HepG2 (cell line): Measurements from ENCODE around the gene ZG16. TPM values are rescaled to one million over a fixed set of nuclear protein-coding genes. Genes with fewer than 3 reads are reported as not detected.

Source experiments
- ADNP ChIP-seq: sonication (generic); formaldehyde crosslinking; IDR thresholded peaks from 2 replicates; pipeline ENCODE4 v1.4.0; 2020; ENCODE audit warnings: missing genetic modification reagents
- ATF1 ChIP-seq: IDR thresholded peaks from 2 replicates; pipeline ENCODE4 v1.6.1; 2016; ENCODE audit warnings: mild to moderate bottlenecking, control low read depth
- CEBPG ChIP-seq: IDR thresholded peaks from 2 replicates; pipeline ENCODE4 v1.6.1; 2016
- CHD4 ChIP-seq: fragments of 200-600 bp; sonication (generic); IDR thresholded peaks from 2 replicates; pipeline ENCODE4 v1.7.0; 2017; ENCODE audit warnings: mild to moderate bottlenecking, low read length, borderline replicate concordance
- DRAP1 ChIP-seq: IDR thresholded peaks from 2 replicates; pipeline ENCODE4 v1.6.1; 2016; ENCODE audit warnings: missing genetic modification reagents, missing compliant biosample characterization
- E2F2 ChIP-seq: sonication (generic); formaldehyde crosslinking; IDR thresholded peaks from 2 replicates; pipeline ENCODE4 v1.4.0; 2020; ENCODE audit warnings: missing genetic modification reagents, borderline replicate concordance
- GATAD2A ChIP-seq: IDR thresholded peaks from 2 replicates; pipeline ENCODE4 v1.6.1; 2016
- IRX3 ChIP-seq: sonication (generic); formaldehyde crosslinking; IDR thresholded peaks from 2 replicates; pipeline ENCODE4 v1.8.1; 2023; ENCODE audit warnings: mild to moderate bottlenecking, low read depth, missing genetic modification reagents, borderline replicate concordance
- KLF11 ChIP-seq: IDR thresholded peaks from 2 replicates; pipeline ENCODE4 v1.6.1; 2016; ENCODE audit warnings: missing compliant biosample characterization
- KLF13 ChIP-seq: sonication (generic); formaldehyde crosslinking; IDR thresholded peaks from 2 replicates; pipeline ENCODE4 v1.4.0; 2020; ENCODE audit warnings: mild to moderate bottlenecking, missing genetic modification reagents
- MEIS1 ChIP-seq: sonication (generic); formaldehyde crosslinking; IDR thresholded peaks from 2 replicates; pipeline ENCODE4 v1.9.0; 2021; ENCODE audit warnings: mild to moderate bottlenecking, missing genetic modification reagents, moderate library complexity, borderline replicate concordance
- NR0B2 ChIP-seq: sonication (generic); formaldehyde crosslinking; IDR thresholded peaks from 2 replicates; pipeline ENCODE4 v1.4.0; 2020; ENCODE audit warnings: mild to moderate bottlenecking, missing genetic modification reagents
- SRSF9 ChIP-seq: fragments of 200-400 bp; formaldehyde crosslinking; IDR thresholded peaks from 2 replicates; pipeline ENCODE4 v1.6.1; 2018; ENCODE audit warnings: borderline replicate concordance, mild to moderate bottlenecking, low read depth, low read length; ENCODE audit not compliant: insufficient read depth, poor library complexity, severe bottlenecking
- THAP7 ChIP-seq: sonication (generic); formaldehyde crosslinking; IDR thresholded peaks from 2 replicates; pipeline ENCODE4 v1.8.1; 2023; ENCODE audit warnings: mild to moderate bottlenecking, missing genetic modification reagents
- WIZ ChIP-seq: sonication (generic); formaldehyde crosslinking; IDR thresholded peaks from 2 replicates; pipeline ENCODE4 v1.5.1; 2020; ENCODE audit warnings: mild to moderate bottlenecking, missing genetic modification reagents
- ZBTB42 ChIP-seq: sonication (generic); formaldehyde crosslinking; IDR thresholded peaks from 2 replicates; pipeline ENCODE4 v1.5.0; 2020; ENCODE audit warnings: mild to moderate bottlenecking, missing genetic modification reagents
- ZBTB46 ChIP-seq: sonication (generic); formaldehyde crosslinking; IDR thresholded peaks from 2 replicates; pipeline ENCODE4 v1.4.0; 2020; ENCODE audit warnings: mild to moderate bottlenecking, missing genetic modification reagents, borderline replicate concordance
- ZFP62 ChIP-seq: sonication (generic); formaldehyde crosslinking; IDR thresholded peaks from 2 replicates; pipeline ENCODE4 v1.4.0; 2020; ENCODE audit warnings: missing genetic modification reagents
- ZNF549 ChIP-seq: sonication (generic); formaldehyde crosslinking; IDR thresholded peaks from 2 replicates; pipeline ENCODE4 v1.5.0; 2020; ENCODE audit warnings: missing genetic modification reagents
- ZNF589 ChIP-seq: sonication (generic); formaldehyde crosslinking; conservative IDR thresholded peaks from 2 replicates; pipeline ENCODE4 v1.8.0; 2022; ENCODE audit warnings: mild to moderate bottlenecking, moderate library complexity, missing genetic modification reagents
- ZNF691 ChIP-seq: sonication (generic); formaldehyde crosslinking; IDR thresholded peaks from 2 replicates; pipeline ENCODE4 v1.4.0; 2020; ENCODE audit warnings: missing genetic modification reagents, low read depth, mild to moderate bottlenecking, borderline replicate concordance
- ZNF777 ChIP-seq: sonication (generic); formaldehyde crosslinking; IDR thresholded peaks from 2 replicates; pipeline ENCODE4 v1.4.0; 2020; ENCODE audit warnings: missing genetic modification reagents
- ZNF883 ChIP-seq: sonication (generic); formaldehyde crosslinking; IDR thresholded peaks from 2 replicates; pipeline ENCODE4 v1.5.1; 2020; ENCODE audit warnings: mild to moderate bottlenecking, missing genetic modification reagents; ENCODE audit errors: not compliant biosample characterization
- ZSCAN12 ChIP-seq: sonication (generic); formaldehyde crosslinking; IDR thresholded peaks from 2 replicates; pipeline ENCODE4 v1.9.0; 2021; ENCODE audit warnings: mild to moderate bottlenecking, missing genetic modification reagents
- ZSCAN5A ChIP-seq: sonication (generic); formaldehyde crosslinking; IDR thresholded peaks from 2 replicates; pipeline ENCODE4 v1.8.0; 2022; ENCODE audit warnings: mild to moderate bottlenecking, missing genetic modification reagents, borderline replicate concordance
- polyA plus RNA-seq, 8 experiments: library from polyadenylated mRNA; depleted of rRNA in 3 of 8; stranded (reverse) in 7 of 8; unstranded in 1 of 8; fragments of >200 nt; fragmentation: Illumina TruSeq in 4 of 8; extraction: Trizol in 4 of 8; gene quantifications; 2 replicates each; pipeline versions ENCODE4 v1.2.1 to v1.2.3, GENCODE V29; 2011 to 2016; ENCODE audit warnings: low read depth in 4 of 8, missing spikeins in 1 of 8, mixed read lengths in 1 of 8; ENCODE audit not compliant: insufficient read depth in 1 of 8
- total RNA-seq, 5 experiments: library from RNA; depleted of rRNA; stranded (reverse); fragments of >200 nt; fragmentation: Illumina TruSeq; extraction: Trizol; gene quantifications; 2 replicates each; pipeline ENCODE4 v1.2.3, GENCODE V29; 2016; ENCODE audit warnings: low read depth in 1 of 5

ZG16 gene
- total and polyA plus RNA-seq, 2 of the 13 experiments (the other 11 are each of a cell fraction or from before 2014, with no cell fraction given) = 0.04 to 0.07 TPM

GRCh38 chr16:29794231-29794710, 16.2 kb downstream of the ZG16 start (continued):
- TF ChIP-seq THAP7 (CRISPR knock-in tag) (no peak), ZSCAN12 (CRISPR knock-in tag) (no peak), ZNF589 (CRISPR knock-in tag) (no peak), ZNF549 (CRISPR knock-in tag) (no peak), MEIS1 (CRISPR knock-in tag) (no peak), GATAD2A (CRISPR knock-in tag) (no peak), WIZ (CRISPR knock-in tag) (no peak), DRAP1 (CRISPR knock-in tag) (no peak), ADNP (CRISPR knock-in tag) (no peak), NR0B2 (CRISPR knock-in tag) (no peak), ZSCAN5A (no peak), ZNF777 (CRISPR knock-in tag) (no peak), ZFP62 (CRISPR knock-in tag) (no peak), CHD4 (0 out of 2 replicates have a peak, but pooled peaks have one; percentile 37), SRSF9 (no peak), ZBTB46 (CRISPR knock-in tag) (no peak), IRX3 (CRISPR knock-in tag) (no peak), ZNF691 (CRISPR knock-in tag) (no peak), KLF11 (CRISPR knock-in tag) (no peak), CEBPG (CRISPR knock-in tag) (0 out of 2 replicates have a peak, but pooled peaks have one; percentile 10), KLF13 (CRISPR knock-in tag) (no peak), ZNF883 (peak; percentile 19), E2F2 (CRISPR knock-in tag) (no peak), ZBTB42 (CRISPR knock-in tag) (no peak), ATF1 (no peak)
